GM12891 (cell line): ENCODE results near the gene MTG2.

Experiments used
- POLR2A ChIP-seq: IDR thresholded peaks from 2 replicates; pipeline ENCODE4 v1.6.1; 2011; ENCODE audit warnings: low read depth, low read length, control low read depth
- POLR2AphosphoS5 ChIP-seq: IDR thresholded peaks from 2 replicates; pipeline ENCODE4 v1.6.1; 2011; ENCODE audit warnings: low read depth, low read length, control low read depth
- TAF1 ChIP-seq: IDR thresholded peaks from 2 replicates; pipeline ENCODE4 v1.6.1; 2011; ENCODE audit warnings: low read depth, low read length, control low read depth

DNA sequence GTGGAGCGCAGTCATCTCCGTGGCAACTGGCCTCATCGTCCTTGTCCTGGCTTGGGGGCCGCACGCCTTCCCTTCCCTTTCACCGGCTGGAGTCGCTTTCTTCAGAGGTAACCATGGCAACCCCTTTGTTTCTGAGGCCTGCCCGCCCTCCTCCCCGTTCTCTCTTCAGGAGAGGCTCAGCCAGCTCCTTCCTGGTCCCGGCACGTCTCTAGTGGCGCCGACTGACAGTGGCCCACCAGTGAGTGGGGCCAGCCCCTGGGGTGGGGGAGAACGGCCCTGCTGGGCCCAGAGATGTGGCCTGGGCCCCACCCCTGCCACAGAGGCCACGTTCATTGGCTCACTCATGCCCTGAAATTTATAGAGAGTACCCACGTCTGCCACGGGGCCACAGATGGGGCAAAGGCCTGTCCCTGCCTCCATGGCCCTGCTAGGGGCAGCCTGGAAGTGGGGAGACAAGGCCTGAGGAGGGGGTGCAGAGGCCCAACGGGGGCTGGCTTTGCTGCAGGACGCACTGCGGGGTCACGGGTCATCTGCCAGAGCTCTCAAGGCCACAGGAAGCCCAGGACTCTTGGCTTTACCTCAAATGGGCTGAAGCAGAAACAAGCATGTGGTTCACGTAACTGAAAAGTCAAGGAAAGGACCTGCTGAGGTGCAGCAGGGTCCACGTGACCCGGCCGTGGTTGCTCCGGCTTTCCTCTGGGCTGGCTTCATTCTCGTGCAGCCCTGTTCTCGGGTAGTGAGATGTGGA lies 54.1 kb downstream of the MTG2 start:
- no peak for TF ChIP-seq POLR2AphosphoS5
- TF ChIP-seq POLR2A, result no peak
- no peak for TF ChIP-seq TAF1
